Neural cell (in vitro differentiated cells): ENCODE measurements around the gene UNKL.

Source experiments
- EZH2 ChIP-seq: fragments of 200-600, 300-800 bp; shearing (Covaris generic), sonication (generic); IDR thresholded peaks from 2 replicates; pipeline ENCODE4 v1.6.1; 2014; ENCODE audit warnings: antibody characterized with exemption, low read length, borderline replicate concordance, mild to moderate bottlenecking; ENCODE audit not compliant: insufficient read depth, poor library complexity, severe bottlenecking
- MXI1 ChIP-seq: fragments of 450-650 bp; conservative IDR thresholded peaks from 2 replicates; pipeline ENCODE4 v1.6.1; 2014; ENCODE audit warnings: antibody characterized with exemption, mild to moderate bottlenecking; ENCODE audit not compliant: poor library complexity, severe bottlenecking
- POLR2AphosphoS5 ChIP-seq: IDR thresholded peaks from 2 replicates; pipeline ENCODE4 v1.6.1; 2012
- SMC3 ChIP-seq: fragments of 450-650 bp; conservative IDR thresholded peaks from 2 replicates; pipeline ENCODE4 v1.6.1; 2014; ENCODE audit warnings: antibody characterized with exemption, mild to moderate bottlenecking, moderate library complexity; ENCODE audit not compliant: poor library complexity
- TF ChIP-seq, protein P1 (sequence below): fragments of 450-650 bp; IDR thresholded peaks from 2 replicates; pipeline ENCODE4 v1.5.1; 2014; ENCODE audit warnings: antibody characterized with exemption, mild to moderate bottlenecking, moderate library complexity; ENCODE audit not compliant: poor library complexity, severe bottlenecking

DNA sequence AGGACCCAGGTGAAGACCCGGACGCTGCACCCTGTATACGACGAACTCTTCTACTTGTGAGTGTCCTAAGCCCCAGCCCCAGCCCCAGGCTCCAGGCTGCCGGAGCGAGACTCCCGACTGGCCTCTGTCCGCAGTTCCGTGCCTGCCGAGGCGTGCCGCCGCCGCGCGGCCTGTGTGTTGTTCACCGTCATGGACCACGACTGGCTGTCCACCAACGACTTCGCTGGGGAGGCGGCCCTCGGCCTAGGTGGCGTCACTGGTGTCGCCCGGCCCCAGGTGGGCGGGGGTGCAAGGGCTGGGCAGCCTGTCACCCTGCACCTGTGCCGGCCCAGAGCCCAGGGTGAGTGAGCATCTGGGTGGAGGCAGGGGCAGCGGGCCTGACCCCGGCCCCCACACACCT is 66.5 kb downstream of the UNKL start:
- TF ChIP-seq SMC3 (no peak), POLR2AphosphoS5 (no peak), MXI1 (no peak), EZH2 (no peak)
- TF ChIP-seq, protein P1, sequence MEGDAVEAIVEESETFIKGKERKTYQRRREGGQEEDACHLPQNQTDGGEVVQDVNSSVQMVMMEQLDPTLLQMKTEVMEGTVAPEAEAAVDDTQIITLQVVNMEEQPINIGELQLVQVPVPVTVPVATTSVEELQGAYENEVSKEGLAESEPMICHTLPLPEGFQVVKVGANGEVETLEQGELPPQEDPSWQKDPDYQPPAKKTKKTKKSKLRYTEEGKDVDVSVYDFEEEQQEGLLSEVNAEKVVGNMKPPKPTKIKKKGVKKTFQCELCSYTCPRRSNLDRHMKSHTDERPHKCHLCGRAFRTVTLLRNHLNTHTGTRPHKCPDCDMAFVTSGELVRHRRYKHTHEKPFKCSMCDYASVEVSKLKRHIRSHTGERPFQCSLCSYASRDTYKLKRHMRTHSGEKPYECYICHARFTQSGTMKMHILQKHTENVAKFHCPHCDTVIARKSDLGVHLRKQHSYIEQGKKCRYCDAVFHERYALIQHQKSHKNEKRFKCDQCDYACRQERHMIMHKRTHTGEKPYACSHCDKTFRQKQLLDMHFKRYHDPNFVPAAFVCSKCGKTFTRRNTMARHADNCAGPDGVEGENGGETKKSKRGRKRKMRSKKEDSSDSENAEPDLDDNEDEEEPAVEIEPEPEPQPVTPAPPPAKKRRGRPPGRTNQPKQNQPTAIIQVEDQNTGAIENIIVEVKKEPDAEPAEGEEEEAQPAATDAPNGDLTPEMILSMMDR, result no peak
